NCI-H2107 (cell line): ENCODE measurements around the gene NLGN4Y.

Experiments used
- DNase-seq: peaks from one replicate; lab custom pipeline; 2025; lab: John Stamatoyannopoulos, UW

Gene NLGN4Y

GRCh38 chrY:14644157-14644952 is 120.0 kb downstream of the NLGN4Y start:
- DNase-seq, result no peak

- no peak for DNase-seq
These were observed 154.9 kb downstream of the NLGN4Y start for GRCh38 chrY:14679181-14679580.

- no peak for DNase-seq
These were observed 170.2 kb downstream of the NLGN4Y start for GRCh38 chrY:14694543-14694942.

- DNase-seq, result no peak
These were observed 183.8 kb downstream of the NLGN4Y start for GRCh38 chrY:14708158-14708557.

GRCh38 chrY:14741596-14741995 is 217.3 kb downstream of the NLGN4Y start:
- DNase-seq, result no peak

- no peak for DNase-seq
These were observed 224.0 kb downstream of the NLGN4Y start for GRCh38 chrY:14748329-14748728.

- DNase-seq, result no peak
These were observed 231.2 kb downstream of the NLGN4Y start for GRCh38 chrY:14755571-14755970.

GRCh38 chrY:14762903-14763302 is 238.6 kb downstream of the NLGN4Y start:
- no peak for DNase-seq

GRCh38 chrY:14763600-14763999 is 239.3 kb downstream of the NLGN4Y start:
- DNase-seq, result no peak

- DNase-seq, result no peak
These were observed 253.9 kb downstream of the NLGN4Y start for GRCh38 chrY:14778208-14778607.

GRCh38 chrY:14793104-14793503 is 268.8 kb downstream of the NLGN4Y start:
- no peak for DNase-seq

- DNase-seq, result no peak
These were observed 269.3 kb downstream of the NLGN4Y start for GRCh38 chrY:14793674-14794073.

- DNase-seq, result no peak
These were observed 273.7 kb downstream of the NLGN4Y start for GRCh38 chrY:14798010-14798409.

GRCh38 chrY:14801096-14801495 is 276.8 kb downstream of the NLGN4Y start:
- DNase-seq, result no peak

- DNase-seq, result no peak
These were observed 277.8 kb downstream of the NLGN4Y start for GRCh38 chrY:14802125-14802524.

GRCh38 chrY:14804041-14804440 is 279.7 kb downstream of the NLGN4Y start:
- no peak for DNase-seq

GRCh38 chrY:14818452-14818851 is 294.1 kb downstream of the NLGN4Y start:
- DNase-seq, result no peak

GRCh38 chrY:14822201-14822600 is 297.9 kb downstream of the NLGN4Y start:
- no peak for DNase-seq

GRCh38 chrY:14822906-14823305 is 298.6 kb downstream of the NLGN4Y start:
- no peak for DNase-seq

GRCh38 chrY:14824583-14824982 is 300.3 kb downstream of the NLGN4Y start:
- DNase-seq, result no peak

- no peak for DNase-seq
These were observed 301.4 kb downstream of the NLGN4Y start for GRCh38 chrY:14825728-14826127.

- DNase-seq, result no peak
These were observed 304.2 kb downstream of the NLGN4Y start for GRCh38 chrY:14828531-14828930.

- DNase-seq, result no peak
These were observed 305.1 kb downstream of the NLGN4Y start for GRCh38 chrY:14829366-14829885.
